ENCODE measurements around the gene GNB3.

Gene GNB3

DNA sequence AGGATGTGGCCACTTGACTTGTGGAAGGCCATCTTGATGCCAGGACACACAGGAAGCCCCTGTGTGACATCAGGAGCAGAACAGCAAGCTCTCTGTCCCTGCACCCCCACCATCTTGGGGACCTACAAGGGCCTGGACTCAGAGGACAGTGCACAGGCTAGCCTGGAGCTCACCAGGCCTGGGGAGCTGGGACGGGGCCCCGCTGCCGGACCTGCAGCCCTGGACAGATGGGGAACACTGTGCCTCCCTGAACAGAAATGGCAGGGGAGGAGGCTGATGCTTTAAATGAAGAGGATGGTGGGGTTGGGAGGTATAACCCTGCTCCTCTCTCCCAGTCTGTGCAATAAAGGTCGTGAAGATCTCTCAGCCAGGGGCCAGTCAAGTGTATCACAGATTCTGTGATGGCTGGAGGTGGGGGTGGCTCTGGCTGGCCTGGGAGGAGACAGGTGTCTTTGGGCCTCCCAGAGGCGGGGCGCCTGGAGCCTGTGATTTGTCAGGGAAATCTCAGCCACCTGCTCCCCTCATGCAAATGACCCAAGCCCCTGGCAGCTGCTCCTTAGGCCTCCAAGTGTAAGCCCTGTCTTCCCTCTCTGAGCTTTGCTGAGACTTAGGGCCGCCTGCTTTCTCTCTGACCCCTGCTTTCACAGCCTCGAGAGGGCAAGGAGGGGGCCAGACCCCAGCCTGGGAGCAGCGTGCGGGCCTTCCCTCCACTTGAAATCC is 1.1 kb upstream of the GNB3 start:
- DNase-seq: no peak

DNA sequence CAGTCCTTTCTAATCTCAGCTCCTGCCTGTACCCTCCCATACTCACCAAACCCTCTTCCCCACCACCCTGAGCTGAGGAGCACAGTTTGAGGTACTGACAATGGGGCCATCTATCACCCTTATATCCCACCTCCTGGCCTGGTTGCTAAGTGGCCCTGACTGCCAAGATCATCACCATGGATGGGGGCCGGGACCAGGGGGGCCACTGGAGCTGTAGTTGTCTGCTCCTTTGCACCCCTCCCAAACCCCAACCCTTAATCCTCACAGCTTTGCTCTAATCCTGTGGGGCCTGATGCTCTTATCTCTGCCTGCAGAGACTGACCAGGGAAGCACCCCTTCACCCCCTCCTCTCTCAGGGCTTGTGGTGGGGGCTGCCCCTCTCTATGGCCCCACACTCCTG is 395 bp upstream of the GNB3 start:
- DNase-seq: no peak

DNA sequence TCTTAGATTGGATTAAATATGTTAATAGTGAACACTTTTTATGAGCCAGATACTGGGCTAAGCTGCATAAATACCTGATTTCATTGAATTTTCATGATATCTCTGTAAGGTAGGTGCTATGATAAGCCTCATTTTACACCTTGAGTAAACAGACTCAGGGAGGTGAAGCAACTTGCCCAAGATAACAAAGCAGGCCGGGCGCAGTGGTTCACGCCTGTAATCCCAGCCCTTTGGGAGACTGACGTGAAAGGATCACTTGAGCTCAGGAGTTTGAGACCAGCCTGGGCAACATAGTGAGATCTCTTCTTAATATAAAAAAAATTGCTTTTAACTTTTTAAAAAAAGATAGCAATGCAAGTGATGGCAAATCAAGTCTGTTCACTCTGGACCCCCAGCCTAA is 1.4 kb downstream of the GNB3 start:
- no peak for DNase-seq

DNA sequence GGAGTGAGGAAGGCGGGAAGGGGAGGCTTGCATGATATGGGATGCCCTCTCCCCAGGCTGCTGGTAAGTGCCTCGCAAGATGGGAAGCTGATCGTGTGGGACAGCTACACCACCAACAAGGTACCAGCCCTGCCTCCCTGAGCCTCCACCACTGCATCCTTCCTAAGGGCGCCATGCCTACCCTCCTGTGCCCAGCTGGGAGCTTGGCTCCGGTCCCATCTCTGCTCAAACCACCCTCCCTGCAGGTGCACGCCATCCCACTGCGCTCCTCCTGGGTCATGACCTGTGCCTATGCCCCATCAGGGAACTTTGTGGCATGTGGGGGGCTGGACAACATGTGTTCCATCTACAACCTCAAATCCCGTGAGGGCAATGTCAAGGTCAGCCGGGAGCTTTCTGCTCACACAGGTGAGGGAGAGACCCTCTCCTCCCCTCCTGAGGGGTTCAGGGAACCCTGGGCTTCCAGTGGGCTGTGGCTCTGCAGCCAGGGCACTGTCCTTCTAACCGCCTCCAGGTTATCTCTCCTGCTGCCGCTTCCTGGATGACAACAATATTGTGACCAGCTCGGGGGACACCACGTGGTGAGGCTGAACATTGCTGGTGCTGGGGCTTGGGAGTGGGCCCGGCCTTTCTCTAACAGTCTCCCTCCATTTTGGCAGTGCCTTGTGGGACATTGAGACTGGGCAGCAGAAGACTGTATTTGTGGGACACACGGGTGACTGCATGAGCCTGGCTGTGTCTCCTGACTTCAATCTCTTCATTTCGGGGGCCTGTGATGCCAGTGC is 2.6 kb downstream of the GNB3 start:
- DNase-seq: no peak

DNA sequence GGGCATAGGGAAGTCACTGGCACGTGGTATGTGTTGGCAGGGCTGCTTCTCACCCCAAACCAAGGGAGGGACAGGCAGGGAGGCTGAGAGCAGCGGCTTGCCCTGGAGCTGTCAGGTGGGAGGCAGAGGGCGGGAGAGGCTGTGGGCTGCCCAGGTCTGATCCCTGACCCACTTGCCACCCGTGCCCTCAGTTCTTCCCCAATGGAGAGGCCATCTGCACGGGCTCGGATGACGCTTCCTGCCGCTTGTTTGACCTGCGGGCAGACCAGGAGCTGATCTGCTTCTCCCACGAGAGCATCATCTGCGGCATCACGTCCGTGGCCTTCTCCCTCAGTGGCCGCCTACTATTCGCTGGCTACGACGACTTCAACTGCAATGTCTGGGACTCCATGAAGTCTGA is 4.7 kb downstream of the GNB3 start:
- DNase-seq: no peak

DNA sequence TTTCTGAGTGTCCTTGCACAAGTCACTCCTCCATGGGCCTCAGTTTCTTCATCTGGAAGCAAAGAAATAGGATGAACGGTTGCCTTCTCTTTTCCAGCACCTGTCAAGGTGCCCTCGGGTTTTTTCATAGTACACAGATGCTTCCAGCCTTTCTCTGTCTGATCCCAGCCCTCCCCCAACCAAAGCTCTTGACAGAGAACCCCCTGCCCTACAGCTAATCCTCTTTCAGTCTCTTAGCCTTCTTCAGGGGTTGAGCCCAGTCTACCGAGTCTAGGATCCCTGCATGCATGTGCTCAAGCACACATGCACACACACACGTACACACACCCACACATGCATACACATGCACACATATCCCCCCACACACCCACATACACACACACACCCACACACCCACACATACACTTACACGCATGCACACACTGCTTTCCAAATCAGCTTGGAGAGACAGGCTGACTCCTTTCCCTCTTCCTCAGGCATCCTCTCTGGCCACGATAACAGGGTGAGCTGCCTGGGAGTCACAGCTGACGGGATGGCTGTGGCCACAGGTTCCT is 5.7 kb downstream of the GNB3 start:
- no peak for DNase-seq

DNA sequence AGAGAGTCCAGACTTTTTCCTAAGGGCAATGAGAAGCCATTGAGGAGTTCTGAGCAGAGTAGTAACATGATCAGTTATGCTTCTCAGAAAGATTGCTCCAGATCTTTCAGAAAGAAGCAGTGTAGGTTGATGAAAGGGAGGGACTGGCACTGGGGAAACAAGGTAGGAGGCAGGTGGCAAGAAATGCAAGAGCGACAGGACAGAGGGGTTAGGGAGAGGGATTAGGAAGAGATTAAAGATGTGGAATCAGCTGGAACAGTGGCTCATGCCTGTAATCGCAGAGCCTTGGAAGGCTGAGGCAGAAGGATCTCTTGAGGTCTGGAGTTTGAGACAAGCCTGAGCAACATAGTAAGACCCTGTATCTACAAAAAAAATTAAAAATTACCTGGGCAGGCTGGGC is 7.0 kb downstream of the GNB3 start:
- DNase-seq: no peak

DNA sequence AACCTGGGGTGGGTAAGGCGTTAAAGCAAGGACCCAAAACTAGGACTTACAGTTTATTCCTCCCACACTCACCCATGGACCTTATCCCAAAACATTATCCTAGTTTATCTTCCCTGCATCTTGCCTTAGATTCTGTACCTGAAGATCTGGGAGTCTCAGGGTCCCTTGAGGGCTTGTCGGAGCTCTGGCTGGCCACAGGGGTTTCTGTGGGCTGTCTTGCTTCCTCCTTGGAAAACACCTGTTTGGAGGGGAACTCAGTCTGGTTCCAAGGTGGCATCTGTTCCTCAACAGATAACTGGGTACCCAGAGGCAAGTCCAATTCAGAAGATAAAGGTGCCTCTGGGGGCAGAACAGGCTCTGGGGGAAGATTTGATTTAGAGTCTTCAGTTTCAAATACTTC is 8.7 kb downstream of the GNB3 start:
- no peak for DNase-seq

DNA sequence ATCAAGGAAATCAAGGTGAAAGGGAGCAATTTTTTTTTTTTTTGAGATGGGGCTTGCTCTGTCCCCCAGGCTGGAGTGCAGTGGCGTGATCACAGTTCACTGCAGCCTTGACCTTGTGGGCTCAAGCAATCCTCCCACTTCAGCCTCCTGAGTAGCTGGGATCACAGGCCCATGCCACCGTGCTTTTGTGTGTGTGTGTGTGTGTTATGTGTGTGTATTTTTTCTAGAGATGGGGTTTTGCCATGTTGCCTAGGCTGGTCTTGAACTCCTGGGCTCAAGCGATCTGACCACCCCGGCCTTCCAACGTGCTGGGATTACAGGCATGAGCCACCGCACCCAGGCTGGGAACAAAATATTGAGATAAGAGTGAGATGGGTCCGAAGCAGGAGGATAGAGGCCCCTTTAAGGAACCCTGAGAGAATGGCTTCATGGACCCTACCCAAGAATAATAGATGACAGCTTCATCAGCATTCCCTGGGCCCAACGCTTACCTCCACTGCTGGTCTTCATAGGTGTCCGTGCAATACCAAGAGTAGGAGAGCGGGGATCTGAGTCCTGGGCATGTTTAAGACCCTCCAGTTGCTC is 9.3 kb downstream of the GNB3 start:
- no peak for DNase-seq

DNA sequence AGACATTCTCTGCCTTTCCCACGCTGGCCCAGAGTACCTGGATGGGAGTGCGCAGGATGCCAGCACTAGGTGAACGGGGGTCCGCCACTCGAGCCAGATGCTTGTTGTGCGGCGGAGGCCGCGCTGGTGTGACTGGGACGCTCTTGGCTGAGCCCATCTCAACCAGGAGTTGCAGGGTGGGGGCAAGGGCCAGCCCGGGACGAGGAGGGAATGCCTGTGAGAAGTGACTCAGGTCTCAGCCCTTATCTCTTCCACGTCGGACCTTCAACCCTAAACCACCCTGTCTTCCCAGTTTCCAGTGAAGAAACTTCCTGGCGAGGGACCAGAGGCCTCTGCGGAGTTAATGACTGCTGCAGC is 10.0 kb downstream of the GNB3 start:
- no peak for DNase-seq

DNA sequence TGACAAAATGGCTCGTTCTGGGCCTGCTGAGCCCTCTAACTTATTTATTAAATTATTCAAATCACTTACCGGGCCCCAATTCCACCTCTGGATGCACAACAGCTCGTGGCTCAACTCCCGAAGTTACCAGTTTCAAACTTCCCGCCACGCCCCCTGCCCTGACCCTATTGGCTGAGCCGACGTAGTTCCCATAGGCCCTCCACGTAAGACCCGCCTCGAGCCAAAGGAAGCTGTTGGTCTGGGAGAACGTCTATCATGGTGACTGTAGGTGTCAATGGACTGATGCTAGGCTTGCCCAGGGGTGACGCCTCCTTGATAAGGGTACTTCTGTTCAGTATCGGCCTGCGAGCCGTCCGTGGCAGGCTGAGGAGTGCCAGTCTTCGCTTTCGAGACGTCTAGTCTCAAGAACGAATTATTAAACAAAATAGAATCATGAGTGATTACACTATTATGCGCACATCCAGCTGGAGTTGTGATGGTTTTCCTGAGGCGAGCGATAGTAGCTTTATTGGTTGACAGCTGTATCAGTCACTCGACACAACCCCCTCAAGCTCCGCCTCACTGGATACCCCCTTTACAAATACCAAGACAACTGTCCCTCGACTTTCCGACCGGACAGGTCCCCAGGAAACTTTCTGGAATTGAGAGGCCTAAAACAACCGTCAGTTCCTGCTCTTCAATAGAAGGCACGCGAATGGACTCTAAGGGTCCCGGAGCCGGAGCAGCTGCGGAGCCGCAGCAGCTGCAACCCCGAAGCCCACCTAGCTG is 10.6 kb downstream of the GNB3 start, which contains the start of gene CDCA3:
CDCA3 (minus strand) TSS at position 134 of the 768 bp plus-strand sequence. CDS start 334 bp downstream, outside the sequence.
- DNase-seq: peak; percentile 97

DNA sequence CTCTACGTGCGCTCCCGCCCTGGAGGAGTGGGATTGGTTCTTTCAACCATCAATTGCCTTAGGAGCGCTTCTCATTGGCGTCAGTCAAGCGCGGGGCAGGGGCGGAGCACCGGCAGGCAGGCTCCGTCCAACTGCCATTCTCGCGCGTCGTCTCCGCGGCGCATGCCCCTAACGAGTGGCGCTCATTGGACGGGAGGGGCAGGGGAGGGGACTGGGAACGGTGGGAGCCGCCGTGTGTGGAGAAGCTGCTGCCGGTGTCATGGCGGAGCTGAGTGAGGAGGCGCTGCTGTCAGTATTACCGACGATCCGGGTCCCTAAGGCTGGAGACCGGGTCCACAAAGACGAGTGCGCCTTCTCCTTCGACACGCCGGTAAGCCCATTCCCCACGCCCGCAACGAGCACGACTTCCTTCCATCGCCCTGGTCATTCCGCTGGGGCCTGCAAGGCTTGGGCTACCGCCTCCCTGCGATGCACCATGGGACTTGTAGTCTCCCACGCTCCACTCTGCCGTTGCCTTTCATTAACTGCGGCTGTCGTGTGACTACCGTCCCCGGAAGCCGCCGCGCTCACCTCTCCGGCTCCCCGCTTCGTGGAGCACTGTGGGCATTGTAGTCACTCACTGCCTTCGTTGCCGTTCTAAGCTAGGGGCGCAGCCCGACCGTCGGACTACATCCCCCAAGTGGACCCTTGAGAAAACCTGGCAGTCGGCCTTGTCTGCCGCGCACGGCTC is 11.4 kb downstream of the GNB3 start, which contains the start of gene USP5:
USP5 (plus strand) TSS at position 230 of the 730 bp plus-strand sequence; CDS start at position 260, 30 bp downstream.
- DNase-seq: peak; percentile 99

DNA sequence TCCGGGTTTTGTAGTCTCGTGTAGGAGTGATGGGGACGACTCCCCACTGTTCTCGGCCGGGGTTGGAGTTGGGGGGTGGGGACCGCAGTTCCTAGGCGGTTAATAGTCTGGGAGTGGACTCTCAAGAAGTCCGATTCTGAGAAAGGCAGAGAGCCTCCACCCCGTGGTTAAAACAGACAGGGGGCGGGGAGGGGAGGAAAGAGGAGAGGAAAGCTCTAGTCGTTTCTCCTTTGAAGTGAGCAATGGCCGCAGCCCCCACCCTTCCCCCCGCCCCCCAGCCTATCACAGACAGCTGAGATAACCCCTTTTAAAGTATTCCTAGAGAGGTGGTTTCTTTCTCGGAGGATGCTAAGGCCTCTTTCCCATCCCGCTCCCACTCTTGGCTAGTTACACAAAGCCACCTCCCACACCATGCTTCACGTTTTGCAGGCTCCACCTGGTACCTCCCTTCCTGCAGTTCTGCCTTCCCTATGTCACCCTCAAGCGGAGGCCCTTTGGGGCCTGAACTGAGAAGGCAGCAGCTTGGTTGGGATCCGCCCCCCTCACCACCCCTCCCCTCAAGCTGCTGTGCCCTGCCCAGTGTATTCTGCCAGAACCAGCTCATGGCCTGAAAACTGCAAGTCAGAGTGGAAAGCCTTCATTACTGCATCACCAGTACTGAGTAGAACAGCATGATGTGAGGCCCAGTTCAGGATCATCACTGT is 12.1 kb downstream of the GNB3 start:
- DNase-seq: peak; percentile 56

DNA sequence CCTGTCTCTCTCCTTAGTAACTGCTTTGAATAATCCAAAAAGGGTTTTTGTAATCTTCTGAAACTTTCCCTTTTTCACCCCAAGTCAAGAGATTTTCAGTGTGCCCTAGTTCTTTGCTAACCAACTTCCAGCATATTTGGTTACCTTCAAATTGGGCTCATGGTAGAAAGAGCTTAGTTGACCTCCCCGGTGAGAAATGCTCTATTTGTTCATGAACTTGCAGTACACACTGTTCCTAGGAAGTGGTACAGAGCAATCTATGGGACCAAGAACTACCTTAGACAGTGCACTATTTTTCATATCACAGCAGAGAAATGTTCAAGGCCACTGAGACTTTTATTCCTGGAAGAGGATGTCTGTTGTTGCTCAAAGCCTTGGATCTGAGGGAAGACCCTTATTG is 12.9 kb downstream of the GNB3 start:
- no peak for DNase-seq

DNA sequence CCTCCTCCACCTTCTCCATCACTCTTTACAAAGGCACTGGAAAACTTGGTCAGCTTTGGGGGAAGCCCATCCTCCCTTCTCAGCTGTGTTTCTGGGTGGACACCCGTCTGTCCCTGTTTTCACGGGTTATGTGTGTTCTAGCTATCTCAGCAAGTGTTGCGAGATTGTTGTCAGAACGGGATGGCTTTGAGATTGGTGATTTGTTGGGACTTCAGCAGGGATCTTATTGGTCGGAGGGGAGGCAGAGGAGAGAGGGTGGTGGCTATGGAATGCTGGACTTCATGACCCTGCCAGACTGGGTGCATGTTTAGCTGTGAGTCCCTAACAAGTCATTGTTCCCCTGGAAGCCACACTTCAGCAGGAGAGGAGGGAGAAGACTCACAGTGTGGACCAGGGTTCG is 13.3 kb downstream of the GNB3 start:
- DNase-seq: no peak

DNA sequence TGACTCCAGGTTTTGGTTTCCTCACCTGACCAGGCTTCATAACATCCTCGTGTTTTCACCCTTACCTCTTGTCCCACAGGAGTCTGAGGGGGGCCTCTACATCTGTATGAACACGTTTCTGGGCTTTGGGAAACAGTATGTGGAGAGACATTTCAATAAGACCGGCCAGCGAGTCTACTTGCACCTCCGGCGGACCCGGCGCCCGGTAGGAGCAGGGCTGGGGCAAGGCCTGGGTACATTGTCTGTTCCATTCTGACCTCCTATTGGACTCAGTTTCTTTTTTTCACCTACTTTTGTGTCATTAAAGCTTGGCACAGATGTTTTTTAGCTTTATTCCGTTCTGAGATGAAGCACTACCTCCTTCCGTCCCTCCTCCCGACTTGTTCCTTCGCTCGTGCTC is 14.6 kb downstream of the GNB3 start:
- DNase-seq: no peak

DNA sequence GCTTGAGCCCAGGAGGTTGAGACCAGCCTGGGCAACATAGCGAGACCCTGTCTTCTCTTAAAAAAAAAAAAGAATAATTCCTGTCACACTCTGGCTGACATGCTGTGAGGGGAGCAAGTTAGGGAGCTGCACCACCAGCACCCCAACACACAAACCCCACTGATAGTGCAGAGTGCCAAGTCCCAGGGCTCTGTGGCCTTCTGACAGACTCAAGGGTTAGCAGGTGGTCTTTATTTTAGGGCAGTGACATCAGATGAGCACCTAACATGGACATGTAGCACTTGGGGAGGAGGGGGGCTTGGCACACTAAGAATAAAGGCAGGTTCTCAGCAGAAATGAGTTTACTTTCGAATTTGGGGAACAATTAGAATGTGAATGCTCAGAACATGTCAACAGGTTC is 18.1 kb downstream of the GNB3 start:
- no peak for DNase-seq

DNA sequence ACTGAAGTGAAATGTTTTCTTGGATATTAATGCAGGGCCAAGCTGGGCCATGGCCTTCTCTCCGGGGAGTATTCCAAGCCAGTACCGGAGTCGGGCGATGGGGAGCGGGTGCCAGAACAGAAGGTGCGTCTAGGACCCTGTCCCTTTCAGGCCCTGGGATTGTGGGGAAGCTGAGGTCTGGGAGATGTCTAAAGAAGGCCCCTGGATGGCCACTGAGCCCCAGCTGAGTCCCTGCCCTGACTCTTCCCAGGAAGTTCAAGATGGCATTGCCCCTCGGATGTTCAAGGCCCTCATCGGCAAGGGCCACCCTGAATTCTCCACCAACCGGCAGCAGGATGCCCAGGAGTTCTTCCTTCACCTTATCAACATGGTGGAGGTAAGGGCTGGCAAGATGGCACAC is 19.4 kb downstream of the GNB3 start:
- no peak for DNase-seq

DNA sequence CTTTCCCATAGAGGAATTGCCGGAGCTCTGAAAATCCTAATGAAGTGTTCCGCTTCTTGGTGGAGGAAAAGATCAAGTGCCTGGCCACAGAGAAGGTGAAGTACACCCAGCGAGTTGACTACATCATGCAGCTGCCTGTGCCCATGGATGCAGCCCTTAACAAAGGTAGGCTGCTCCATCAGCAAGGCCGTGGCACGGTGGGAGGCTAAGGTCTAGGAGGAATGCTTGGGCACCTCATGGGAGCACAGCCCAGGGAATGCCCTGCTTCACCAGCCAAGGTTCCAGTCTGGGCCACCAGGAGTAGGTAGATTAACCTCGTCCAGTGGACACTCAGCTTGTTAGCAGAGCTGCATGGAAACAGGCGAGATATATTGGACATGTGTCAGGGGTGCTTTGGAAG is 20.2 kb downstream of the GNB3 start:
- no peak for DNase-seq

DNA sequence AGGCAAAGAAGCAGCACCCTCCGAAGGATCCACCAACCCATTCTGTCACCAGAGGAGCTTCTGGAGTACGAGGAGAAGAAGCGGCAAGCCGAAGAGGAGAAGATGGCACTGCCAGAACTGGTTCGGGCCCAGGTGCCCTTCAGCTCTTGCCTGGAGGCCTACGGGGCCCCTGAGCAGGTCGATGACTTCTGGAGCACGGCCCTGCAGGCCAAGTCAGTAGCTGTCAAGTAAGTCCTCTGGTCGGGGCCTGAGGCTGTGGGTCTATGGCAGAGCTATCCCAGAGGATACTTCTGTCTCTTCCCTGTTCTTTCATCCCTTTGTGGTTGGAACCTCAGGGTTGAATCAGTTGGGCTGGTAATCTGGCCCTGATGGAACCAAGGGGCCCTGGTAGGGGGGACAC is 20.7 kb downstream of the GNB3 start:
- DNase-seq: no peak

DNA sequence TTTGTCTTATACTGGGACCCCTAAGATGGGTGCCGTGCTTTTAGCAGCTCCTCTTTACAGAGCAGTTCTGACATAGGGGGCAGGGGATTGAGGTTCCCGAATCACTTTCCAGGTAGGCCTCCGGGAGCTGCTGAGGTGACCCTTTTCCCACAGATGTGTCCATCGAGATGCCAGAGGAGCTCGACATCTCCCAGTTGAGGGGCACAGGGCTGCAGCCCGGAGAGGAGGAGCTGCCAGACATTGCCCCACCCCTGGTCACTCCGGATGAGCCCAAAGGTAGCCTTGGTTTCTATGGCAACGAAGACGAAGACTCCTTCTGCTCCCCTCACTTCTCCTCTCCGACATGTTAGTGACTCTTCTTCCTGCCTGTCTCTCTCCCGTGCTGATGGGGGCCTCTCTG is 22.3 kb downstream of the GNB3 start:
- DNase-seq: no peak
